ENCODE results near the gene PTPRB.
"Not testable (repeated sequence)": the region's sequence is repeated elsewhere in the genome, so short reads cannot be mapped to it uniquely, and the experiment has no call there.

Gene PTPRB

GRCh38 chr12:70540996-70541395 is 96.2 kb downstream of the PTPRB start:
- DNase-seq (ENCODE audit: low read depth), result no peak

GRCh38 chr12:70536650-70537049 is 100.6 kb downstream of the PTPRB start:
- DNase-seq (ENCODE audit: low read depth), result no peak

- no peak for DNase-seq (ENCODE audit: low read depth)
Observed at GRCh38 chr12:70535896-70536374, 101.3 kb downstream of the PTPRB start.

- DNase-seq (ENCODE audit: low read depth), result no peak
Observed at GRCh38 chr12:70534466-70534865, 102.8 kb downstream of the PTPRB start.

DNA sequence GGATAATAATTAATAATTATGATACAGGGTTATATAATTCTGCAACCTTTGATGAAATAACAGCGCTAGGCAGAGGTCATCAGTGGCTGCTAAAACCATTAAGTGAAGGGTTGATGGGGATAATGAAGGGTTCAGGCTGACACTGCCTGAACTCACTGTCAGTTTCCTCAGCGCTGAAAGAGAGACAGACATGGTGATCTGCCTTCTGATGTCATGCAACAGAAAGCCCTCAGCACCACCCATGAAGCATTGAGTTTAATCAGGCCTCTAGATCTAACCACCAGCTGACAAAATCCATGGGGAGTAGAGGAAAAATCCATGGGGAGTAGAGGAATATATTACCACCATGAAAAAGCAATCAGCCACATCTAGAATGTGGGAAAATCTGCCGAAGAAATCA is 107.6 kb downstream of the PTPRB start:
- no peak for DNase-seq (ENCODE audit: low read depth)

GRCh38 chr12:70520847-70521246 is 116.4 kb downstream of the PTPRB start:
- DNase-seq (ENCODE audit: low read depth), result no peak

- no peak for DNase-seq (ENCODE audit: low read depth)
Observed at GRCh38 chr12:70513426-70513825, 123.8 kb downstream of the PTPRB start.

- no peak for DNase-seq (ENCODE audit: low read depth)
Observed at GRCh38 chr12:70508178-70508577, 129.1 kb downstream of the PTPRB start.

- no peak for DNase-seq (ENCODE audit: low read depth)
Observed at GRCh38 chr12:70507442-70507841, 129.8 kb downstream of the PTPRB start.

DNA sequence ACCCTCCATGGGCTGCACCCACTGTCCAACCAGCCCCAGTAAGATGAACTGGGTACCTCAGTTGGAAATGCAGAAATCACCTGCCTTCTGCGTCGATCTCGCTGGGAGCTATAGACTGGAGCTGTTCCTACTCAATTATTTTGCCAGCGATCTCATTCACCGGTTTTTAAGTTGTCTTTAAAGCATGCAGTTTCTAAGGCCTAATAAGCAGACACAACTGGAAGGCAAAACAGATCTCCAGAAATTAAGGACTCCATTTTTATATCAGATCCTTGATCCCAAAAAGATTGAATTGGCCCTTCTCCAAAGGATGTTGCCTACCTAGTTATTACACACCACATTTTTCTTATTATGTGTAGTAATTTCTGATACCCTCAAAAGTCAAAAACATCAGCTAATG is 139.7 kb downstream of the PTPRB start:
- no peak for DNase-seq (ENCODE audit: low read depth)

DNA sequence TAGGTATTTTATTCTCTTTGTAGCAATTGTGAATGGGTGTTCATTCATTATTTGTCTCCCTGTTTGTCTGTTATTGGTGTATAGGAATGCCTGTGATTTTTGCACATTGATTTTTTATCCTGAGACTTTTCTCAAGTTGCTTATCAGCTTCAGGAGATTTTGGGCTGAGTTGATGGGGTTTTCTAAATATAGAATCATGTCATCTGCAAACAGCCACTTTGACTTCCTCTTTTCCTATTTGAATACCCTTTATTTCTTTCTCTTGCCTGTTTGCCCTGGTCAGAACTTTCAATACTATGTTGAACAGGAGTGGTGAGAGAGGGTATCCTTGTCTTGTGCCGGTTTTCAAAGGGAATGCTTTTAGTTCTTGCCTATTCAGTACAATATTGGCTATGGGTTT is 144.3 kb downstream of the PTPRB start:
- DNase-seq (ENCODE audit: low read depth), result not testable (repeated sequence)

DNA sequence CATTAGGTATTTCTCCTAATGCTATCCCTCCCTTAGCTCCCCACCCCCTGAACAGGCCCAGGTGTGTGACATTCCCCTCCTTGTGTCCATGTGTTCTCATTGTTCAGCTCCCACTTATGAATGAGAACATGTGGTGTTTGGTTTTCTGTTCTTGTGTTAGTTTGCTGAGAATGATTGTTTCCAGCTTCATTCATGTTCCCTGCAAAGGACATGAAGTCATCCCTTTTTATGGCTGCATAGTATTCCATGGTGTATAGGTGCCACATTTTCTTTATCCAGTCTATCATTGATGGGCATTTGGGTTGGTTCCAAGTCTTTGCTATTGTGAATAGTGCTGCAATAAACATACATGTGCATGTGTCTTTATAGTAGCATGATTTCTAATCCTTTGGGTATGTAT is 146.3 kb downstream of the PTPRB start:
- DNase-seq (ENCODE audit: low read depth), result not testable (repeated sequence)

GRCh38 chr12:70487440-70487839 is 149.8 kb downstream of the PTPRB start:
- no peak for DNase-seq (ENCODE audit: low read depth)

- no peak for DNase-seq (ENCODE audit: low read depth)
Observed at GRCh38 chr12:70486588-70486987, 150.6 kb downstream of the PTPRB start.

GRCh38 chr12:70485704-70486103 is 151.5 kb downstream of the PTPRB start:
- DNase-seq (ENCODE audit: low read depth), result no peak

DNA sequence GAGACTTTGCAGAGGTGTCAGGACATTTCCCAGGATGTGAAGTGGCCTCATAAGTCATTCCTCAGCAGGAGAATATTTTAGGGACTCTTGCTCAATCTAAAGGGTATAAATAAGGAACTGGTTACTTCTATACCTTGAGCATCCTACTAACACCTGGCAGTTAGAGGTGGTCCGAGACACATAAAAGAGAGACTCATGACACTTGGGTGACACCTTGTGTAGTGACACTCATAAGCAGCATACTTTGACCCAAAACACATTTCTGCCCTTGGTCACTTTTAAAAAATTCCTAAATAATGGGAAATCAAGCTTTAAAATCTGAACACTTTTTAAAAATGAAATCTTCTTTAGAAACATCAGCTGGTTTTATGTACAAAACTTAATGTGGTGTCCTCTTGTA is 152.8 kb downstream of the PTPRB start:
- no peak for DNase-seq (ENCODE audit: low read depth)

- DNase-seq (ENCODE audit: low read depth), result no peak
Observed at GRCh38 chr12:70482764-70483163, 154.5 kb downstream of the PTPRB start.

- no peak for DNase-seq (ENCODE audit: low read depth)
Observed at GRCh38 chr12:70469221-70469820, 167.9 kb downstream of the PTPRB start.

DNA sequence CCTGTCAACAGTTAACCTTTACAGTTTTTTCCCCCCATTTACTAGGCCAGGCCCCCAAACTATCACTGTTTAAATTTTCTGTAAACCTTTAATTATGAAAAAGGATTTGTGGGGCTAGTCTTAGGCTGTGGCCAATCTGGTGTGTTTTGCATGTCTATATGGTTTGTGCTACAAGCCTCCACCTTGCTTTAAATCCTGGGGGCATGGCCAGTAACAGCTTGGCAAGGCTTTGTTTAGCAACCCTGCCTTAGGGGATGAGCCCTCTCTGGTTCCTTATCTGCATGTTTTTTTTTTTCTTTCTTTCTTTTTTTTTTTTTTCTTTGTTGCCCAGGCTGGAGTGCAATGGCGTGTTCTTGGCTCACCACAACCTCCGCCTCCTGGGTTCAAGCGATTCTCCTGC is 168.5 kb downstream of the PTPRB start:
- DNase-seq (ENCODE audit: low read depth), result no peak

DNA sequence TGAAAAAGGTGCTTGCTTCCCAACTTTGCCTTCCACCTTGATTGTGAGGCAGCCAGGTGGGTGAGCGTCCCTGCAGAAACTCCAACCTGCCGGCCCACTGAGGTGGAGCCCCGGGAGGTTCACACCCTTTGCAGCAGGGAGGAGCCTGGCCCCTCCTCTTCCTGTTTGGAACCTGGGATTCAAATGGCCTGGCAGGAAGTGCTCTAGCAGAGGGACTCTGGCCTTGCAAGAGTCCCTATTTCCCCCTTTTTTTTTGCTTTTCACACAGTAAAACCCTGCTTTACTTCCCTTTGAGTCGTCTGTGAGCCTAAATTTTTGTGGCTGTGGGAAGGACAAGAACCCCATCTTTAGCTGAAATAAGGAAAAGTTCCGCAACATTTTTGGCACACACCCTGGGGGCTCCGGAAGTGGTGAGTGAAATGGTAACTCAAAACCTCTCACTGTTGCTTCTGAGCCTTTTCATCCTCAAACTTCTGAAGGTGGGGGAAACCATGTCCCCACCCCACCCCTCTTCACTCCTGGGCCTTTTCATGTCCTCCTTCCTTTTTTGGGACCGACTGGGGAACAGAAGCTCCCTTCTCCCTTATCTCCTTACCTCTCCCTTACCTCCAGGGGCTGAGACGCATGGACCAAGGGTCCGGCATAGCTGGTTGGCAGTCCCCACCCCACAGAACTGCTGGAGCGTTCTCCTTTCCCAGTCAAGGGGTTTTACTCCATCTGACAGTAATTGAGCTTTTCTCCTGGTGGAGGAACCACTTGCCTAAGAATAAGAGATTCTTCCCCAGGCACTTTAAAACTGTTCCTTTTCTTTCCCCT is 169.1 kb downstream of the PTPRB start:
- no peak for DNase-seq (ENCODE audit: low read depth)

GRCh38 chr12:70467476-70467875 is 169.8 kb downstream of the PTPRB start:
- no peak for DNase-seq (ENCODE audit: low read depth)

DNA sequence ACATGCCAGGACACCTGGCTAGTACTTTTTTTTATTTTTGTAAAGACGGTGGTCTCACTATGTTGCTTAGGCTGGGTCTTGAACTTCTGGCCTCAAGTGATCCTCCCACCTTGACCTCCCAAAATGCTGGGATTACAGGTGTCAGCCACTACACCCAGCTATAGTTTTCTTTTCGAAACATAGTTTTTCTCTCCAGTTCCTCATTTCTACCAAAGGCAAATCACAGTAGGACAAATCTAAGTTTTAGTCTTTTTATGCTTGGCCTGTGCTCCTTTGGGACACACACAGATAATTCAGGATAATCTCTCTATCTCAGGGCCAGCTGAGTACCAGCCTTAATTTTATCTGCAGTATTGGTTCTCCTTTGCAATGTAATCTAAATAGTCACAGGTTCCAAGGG is 170.5 kb downstream of the PTPRB start:
- DNase-seq (ENCODE audit: low read depth), result no peak
